HL-60/S4 treated with phorbol 12-myristate 13-acetate at 8.2 ng/mL for 4 days and 3 days (cell line): ENCODE results near the gene DENND6B.

Source experiments
- in situ Hi-C: fragments of 300-500 bp; cut with MboI; formaldehyde crosslinking; loops from 2 replicates; pipeline ENCODE4 v1.15.0; 2022; ENCODE audit warnings: low sequenced_read_pairs

The DENND6B gene

DNA sequence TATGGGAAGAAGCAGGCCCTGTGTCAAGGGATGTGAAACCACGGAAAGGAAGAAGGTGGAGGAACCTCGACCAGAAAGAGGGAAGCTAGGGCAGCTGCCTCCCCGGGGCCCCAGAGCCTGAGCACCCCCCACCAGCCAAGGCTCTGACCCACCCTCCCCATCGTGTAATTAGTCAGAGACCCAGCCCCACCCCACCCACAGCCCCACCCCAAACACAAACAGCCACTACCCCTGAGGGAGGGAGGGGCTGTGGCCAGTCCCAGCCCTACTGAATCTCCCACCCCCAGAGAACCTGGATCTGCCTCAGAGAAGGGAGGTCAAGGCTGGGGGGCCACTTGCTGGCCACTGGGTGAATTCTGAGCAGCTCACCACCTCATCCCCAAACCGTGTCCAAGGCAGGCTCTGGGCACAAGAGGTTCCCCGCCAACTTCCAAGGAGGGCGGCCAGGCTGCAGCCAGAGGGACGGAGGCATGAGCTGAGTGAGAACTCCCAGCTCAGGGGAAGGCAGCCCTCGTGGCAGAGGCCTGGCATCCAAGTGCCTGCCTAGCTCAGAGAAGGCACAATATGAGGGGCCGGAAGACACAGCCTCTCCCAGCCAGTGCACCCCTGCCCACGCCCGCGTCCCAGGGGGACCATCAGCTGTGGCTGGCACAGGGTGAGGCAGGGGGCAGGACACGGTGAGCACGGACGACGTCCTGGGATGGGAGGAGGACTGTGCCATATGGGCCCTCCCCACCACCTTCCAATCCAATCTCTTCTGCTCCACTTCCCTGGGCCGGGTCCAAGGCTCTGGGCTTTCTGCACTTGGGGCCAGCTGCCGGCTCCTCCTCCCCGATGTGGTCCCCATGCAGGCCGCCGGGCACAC lies 22.1 kb downstream of the DENND6B start:
- in situ Hi-C loops = no loop called here

DNA sequence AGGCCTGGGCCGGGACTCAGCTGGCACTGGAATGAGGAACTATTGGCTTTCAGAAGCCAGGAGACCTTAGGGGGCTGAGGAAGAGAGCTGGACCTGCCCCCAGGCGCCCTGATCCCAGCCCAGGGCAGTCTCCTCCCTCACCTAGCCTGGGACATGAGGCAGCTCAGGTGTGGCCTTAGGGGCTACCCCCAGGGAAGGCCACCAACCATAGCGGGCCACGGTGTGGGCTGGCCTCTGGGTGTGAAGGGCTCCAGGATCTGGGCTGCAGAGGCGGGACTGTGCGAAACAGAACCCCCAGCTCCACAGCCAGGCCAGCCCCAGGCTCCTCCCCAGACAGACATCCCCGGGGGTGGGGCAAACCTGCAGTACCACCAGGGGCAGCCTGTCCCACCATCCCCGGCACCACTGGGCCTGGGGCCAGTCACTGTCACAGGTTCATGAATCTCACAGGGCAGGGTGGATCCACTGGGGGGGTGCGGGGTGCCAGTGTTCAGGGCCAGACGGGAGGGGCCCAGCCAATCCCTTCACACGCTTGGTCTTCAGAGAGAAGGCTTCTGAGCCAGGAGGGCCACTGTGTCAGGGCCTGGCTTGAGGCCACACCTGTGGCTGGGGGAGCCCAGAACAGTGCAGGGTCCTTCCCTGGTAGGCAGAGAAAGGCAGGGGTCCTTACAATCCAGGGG lies 22.8 kb downstream of the DENND6B start:
- in situ Hi-C loops = no loop called here

DNA sequence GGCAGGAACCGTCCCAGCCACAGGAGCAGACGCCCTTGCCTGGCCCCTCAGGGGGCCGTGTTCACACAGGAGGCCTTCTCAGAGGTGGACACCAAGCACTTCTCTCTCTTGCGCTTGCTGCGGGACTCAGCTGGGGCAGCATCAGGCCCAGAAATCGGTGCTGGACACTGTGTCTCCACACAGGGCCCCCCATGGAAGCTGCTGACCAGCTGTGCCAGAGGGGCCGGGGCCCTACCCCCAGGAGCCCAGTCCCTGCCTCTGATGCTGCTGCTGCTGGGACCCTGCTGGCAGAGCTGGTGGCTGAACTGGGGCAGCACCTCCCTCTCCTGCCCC lies 23.3 kb downstream of the DENND6B start:
- in situ Hi-C loops = no loop called here

DNA sequence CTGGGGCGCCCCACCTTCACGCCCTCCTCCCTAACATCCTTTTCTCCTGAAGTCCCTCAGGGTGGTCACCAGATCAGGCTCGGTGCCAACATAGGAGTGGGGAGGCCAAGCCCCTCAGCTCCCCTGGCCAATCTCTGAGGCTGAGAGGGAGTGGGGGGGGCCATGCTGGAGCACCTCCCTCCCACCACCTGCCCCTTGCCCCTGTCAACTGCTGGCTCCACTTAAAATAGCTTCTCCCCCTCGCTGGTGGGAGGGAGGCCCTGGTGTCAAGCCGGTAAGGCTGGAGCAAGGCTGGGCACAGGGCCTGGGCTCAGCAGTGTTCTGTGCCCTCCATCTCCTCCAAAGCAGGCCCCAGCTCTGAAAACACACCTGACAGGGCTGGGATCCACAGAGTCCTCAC lies 24.2 kb downstream of the DENND6B start:
- in situ Hi-C loops = no loop called here

DNA sequence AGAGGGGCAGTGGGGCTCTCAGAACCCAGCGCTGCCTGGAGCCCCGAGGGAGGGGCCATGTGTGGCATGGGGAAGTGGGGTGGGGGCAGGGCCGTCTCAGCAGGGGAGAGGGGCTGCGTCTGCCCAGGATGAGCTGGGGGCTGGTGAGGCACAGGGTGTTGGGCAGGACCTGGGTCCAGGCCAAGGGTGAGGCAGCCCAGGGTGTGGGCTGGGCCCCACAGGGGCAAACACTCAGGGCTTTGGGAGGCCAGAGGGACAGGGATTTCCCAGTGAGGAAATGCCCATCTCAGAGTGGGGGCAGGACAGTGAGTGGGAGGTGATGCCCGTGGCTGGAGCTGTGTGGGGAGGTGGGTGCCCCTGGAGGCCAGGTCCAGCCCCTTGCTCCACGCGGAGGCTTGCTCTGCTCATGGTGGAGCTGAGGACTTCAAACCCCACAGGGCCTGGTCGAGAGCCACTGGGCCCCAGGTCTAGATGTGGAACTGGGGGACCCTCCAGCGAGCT lies 24.7 kb downstream of the DENND6B start:
- in situ Hi-C loops = no loop called here

DNA sequence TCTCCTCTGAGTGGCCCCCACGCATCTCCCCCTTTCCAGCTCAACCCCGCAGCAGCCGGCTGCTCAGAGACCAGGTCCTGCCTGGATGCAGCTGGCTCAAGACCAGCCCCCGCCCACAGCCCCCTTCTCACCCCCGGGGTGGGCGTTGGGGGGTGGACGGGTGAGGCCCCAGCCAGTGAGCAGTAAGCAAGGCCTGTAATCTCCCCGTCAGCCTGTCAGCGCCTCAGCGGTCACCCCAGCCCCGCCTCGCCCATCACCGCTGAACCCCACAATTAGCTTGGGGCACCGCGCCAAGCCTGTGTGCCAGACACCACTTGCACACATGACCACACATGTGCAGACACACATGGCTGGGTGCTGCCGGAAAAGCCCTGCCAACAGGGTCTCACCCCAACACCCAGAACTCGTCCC lies 25.2 kb downstream of the DENND6B start:
- in situ Hi-C loops = no loop called here

DNA sequence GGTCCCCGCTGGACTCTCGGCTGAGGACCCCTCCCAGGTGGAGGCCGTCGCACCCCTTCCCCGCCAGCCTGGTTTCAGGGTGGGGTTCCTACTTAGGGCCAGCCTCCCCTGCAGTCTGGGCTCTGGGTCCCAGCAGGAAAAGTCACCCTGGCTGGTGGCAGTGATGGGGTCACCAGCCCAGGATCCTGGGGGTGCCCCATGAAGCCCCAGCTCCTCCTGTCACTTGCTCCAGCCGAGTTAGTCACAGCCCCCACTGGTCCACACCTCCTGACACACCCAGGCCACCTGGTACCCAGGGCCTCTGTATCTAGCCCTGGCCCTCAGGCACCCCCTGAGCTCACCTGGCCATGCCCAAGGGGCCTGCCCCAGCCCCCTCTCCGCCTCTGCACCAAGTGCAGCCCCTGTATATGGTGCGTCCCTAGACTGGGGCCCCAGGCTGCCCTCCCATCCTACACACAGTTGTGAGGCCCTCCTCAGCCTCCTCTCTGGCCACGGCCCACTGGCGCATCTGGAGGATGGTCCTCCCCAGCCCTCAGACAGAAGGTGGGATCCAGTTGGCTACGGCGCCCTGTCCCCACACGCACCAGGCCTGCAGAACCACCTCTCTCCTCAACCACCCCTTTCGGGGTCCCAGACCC lies 26.1 kb downstream of the DENND6B start:
- in situ Hi-C loops = no loop called here

DNA sequence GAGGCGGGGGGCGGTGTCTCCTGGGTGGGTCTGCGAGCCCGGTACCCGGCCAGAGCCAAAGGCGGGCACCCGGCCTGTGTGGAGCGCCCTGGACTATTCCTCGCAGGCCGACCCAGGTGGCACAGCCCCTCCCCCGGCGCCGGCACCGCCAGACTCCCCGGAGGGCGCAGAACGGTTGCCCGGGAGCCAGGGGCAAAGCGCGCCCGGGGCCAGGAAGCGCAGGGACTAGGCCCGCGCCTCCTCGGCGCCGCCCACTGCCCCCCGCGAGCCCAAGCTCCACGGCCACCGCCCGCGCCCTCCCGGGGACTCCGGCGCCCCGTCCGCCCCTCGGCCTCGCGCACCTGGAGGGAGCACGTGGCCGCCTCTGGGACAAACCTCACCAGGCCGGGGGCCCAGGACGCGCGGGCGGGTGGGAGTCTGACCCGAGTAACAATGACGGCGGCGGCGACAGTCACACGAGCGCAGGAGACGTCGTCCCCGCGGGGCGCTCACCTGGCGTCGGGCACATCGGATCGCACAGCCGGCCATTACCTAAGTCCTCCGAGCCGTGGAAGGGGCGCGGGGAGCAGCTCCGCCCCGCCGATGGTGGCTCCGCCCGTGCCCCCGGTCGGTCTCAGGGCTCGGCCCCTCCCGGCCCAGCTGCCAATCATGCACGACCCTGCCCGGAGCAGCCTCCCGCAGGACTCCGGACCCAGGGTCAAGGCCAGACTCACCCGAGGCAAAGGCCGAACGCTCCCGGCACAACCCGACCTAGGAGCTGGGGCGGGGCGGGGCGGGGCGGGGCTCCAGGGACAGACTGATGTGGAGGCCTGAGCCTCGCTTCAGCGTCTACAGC lies 26.8 kb downstream of the DENND6B start:
- in situ Hi-C loops = no loop called here

DNA sequence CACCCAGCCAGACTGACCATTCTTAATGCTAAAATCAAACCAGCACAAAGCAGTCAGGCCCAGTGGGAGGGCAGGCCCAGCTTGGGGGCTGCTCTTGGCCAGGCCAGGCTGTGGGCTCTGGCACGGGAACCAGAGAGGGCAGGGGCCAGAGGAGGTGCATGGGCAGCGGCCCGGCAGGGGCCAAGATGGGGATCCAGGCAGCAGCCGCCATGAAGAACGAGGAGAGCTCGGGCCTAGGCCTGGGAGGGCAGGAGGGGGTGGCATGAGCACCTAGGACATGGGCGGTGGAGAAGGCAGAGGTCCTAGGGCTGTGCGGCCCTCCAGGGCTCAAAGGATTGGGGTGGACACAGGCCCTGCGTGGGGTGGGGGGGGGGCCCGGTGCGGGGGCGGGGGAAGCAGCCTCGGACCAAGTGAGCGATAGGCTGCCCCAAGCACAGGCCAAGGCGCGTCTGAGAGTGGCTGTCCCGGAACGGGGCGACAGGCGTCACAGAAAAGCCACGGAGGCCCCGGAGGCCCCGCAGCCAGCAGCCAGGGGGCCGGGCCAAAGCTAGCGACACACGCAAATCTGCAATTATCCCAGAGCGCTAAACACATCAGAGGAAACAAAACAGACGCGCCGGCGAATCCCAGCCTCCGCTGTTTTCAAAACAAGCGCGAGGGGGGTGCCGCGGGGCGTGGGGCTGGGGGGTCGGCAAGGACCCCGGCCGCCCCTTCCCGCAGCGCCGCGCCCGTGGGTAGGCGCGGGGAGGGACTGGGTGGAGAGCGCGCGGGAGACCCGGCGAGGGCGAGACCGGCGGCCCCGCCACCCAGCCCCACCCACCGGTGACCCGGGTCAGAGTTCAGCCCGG lies 27.7 kb downstream of the DENND6B start:
- in situ Hi-C loops = no loop called here

DNA sequence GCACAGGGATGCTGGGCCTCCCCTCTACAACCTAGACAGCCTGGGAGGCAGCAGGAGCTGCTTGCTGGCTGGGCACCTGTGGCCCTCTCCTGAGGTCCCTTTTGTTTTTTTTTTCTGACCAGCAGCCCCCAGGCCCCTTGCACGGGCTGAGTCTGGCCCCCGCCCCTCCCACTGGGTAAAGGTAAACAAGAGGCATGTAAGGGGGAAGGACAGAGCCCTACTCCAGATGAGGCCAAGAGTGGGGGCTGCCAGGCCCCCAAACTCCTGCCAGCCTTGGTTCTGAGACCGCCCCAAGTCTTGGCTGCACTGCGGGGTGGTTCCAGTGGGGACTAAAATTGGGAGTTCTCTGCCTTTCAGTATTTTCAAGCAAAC lies 28.6 kb downstream of the DENND6B start:
- in situ Hi-C loops = no loop called here

DNA sequence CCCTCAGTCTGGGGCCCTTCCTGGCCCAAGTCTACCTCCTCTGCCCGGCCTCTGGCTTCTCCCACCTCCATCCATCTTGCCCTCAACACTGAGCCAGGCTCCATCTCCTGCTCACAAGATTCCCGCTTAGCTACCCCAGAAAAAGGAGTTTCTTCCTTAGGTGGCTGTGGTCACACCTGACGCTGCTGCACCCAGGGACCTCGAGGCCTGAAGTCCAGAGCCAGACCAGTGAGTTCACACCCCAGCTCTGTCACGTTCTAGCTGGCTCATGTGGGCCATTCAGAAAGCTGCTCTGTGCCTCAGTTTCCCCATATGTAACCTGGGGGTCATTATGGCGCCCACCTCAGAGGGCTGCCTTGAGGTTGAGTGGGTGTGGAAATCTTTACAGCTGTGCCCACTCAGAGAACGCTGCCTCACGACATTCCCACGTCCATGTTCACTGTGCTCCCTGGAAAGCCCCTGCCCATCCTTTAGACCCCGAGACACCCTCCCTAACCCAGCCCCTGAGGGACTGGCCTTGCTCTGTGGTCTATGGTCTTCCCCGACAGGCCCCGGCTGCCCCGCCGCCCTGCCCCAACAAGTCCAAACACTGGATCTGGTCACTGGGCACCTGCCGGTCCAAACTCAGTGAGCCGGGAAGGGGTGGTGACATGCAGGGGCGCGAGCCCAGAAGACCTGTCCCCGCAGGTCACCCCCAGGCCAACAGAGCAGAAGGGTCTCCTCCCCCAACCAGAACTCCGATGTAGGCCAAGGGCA lies 29.1 kb downstream of the DENND6B start:
- in situ Hi-C loops = no loop called here

DNA sequence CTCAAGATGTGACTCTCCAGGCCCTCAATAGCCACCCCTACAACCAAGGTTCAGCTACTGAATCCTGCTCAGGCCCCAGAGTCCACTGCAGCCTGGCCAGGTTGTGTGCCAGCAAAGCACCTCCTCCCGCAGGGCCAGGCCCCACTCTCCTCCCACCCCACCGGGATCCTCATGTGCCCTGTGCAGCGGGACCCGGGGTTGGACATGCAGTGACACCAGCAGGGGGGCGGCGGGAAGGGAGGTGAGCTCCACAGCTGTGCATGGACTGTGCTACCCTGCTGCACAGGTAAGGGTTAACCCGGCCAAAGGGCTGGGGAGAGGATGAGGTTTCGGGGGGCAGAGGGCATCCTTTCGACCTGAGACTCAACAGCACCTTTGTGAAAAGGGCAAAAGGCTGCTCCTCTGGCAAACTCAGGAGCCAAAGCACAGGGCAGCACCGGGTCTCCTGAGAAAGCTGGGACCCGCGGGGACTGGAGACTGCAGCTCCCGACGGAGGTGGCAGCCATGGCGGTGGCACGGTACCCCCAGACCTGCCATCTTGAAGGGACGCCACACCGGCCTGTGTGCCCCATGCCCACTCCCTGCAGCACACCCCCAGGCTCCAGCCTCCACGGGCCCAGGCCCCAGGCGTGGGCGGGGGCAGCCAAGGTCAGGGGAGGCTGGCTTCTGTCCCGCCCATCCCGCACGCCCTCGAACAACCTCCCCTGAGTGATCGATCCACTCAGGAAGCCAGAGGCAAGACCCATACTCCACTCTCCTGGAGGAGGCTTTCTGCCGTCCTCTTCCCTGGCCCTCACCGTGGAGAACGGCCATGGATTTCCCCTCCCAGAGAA lies 29.9 kb downstream of the DENND6B start:
- in situ Hi-C loops = no loop called here

DNA sequence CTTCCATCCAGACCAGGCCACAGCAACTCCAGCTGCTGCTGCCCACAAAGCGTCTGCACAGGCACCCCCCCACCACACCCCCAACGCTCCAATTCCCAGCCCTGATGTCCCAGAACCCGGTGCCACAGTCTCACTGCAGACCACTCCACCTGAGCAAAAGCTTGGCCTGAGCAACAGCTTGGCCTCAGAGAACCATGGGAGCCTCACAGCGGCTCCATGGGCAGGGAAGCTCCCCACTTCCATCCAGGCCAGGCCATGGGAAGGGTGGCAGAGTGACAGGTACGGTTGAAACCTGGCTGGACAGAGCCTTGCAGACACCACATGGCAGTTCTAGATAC lies 32.5 kb downstream of the DENND6B start:
- in situ Hi-C loops = no loop called here

DNA sequence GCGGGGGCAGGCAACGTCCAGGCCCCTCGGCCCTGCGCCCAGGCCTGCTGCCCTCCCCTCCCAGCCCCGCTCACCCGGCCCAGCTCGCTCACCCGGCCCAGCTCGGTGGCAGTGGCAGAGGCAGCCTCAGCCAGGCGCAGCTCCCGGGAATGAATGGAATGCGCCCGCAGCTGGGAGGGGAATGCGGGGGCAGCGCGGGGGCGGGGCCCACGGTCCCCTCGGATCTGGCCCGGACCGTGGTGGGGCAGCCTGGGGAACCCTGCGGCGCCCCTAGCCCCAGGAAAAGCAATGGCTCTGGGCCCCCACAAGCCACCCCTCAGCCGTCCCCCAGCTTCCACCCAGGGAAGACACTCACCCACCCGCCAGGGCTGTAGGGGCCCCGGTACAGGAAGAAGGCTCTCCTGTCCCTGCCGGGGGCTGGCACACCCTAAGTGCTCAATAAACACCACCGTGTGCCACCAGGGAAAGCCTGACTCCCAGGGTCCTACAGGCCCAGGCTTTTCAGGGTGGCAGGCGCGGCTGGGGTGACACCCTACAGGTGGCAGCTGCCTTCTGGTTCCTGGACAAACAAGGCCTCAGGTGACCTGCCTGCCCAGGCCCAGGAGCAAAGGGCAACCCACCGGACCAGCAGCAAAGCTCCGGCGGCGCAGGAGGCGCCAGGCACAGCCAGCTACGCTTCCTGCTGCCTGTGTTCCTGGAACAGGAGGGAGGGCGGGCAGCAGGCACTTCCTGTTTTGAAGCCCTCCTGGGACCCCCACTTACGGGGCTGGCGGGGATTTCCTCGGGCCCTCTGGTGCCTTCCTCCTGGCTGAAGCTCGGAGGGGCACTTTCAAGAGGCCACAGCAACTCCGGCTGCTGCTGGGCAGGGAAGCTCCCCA lies 33.1 kb downstream of the DENND6B start:
- in situ Hi-C loops = no loop called here

DNA sequence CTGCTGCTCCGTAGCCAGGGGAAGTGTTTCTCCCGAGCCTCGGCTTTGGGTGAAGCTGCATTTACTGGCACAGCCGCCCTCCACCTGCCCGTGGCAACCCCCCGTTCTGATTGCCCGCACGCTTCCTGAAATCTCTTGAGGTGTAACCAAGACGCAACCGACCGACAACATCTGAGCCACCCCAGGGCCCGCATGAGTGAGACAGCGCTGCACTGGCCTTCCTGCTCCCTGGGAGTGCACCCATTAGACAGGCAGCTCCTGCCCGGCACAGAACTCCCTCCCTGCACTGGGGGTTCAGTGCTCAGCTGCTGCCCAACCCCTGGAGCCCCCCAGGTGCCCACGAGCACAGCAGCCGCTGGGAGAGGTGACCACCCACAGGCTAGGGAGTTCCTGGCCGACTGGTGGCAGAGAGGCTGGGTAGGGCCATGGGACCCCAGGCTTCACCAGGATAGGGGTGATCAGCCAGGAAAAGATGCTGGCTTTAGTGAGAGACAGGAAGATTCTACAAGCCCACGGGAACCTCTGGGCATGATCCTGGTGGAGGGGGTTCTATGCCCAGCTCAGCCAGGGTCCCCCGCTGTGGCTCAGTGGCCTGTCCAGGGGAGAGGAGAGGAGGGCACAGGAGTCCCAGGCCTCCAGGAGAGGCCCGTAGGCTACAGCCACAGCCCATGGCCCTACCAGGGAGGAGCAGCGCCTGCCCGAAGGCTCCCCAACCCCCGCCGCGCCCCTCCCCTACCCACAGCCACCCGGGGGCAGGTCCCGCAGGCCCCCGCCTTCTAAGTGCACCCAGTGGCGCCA lies 34.0 kb downstream of the DENND6B start:
- in situ Hi-C loops = no loop called here

DNA sequence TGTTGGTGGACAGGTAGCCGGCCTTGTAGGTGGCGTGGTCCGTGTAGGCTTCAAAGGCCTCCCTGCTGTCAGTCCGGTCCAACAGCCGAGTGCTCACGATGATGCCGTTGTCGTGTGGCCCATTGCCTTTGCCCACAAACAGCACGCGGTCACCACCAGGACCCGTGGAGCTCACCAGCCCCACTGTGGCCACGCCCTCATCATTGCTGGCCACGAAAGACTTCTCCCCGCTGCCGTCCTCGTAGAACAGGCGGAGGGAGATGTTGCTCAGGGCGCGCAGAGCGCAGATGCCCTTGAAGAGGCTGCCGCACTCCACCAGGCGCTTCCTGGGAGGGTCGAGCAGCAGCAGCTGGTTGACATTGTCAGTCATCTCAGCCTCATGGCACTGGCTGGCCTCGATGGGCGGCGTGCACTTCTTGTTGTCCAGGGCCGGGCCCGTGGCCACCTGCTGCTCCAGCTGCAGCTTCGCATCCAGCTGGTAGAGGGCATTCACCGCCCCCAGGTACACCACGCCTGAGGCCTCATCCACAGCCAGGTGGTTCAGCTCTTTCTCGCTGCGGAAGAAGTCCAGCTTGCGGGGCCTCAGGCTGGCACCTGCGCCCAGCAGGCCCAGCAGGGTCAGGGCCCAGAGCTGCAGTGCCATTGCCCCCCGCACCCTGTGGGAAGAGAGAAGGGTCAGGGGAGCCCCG lies 36.7 kb downstream of the DENND6B start:
- in situ Hi-C loops = no loop called here
